ENCODE results near the gene TDO2.
A peak's percentile ranks its signal among the peaks of the same experiment; 100 is the strongest.

TDO2 gene

GRCh38 chr4:155954118-155954685 is 50.7 kb downstream of the TDO2 start:
- Histone ChIP-seq H3K9ac (ENCODE audit: low read length in 2 of 2) (peak overlapping the region; percentile 92 to 100), H3K4me1 (ENCODE audit: control insufficient read depth, insufficient read depth, low read length) (peaks cover 4% of the 10 kb centered on the region), H3K27ac (ENCODE audit: low read length) (peak overlapping the region; percentile 96), H3K9me3 (ENCODE audit: control insufficient read depth in 2 of 2, low read length in 2 of 2) (no peaks in the 10 kb centered on the region), H3K36me3 (ENCODE audit: control insufficient read depth in 2 of 2, insufficient read depth in 2 of 2, low read length in 2 of 2) (no peaks in the 10 kb centered on the region), H3K4me3 (ENCODE audit: low read length in 2 of 2) (peak overlapping the region; percentile 93 to 98), H3K27me3 (ENCODE audit: control insufficient read depth in 1 of 2, insufficient read depth in 2 of 2, low read length in 2 of 2) (no peaks in the 10 kb centered on the region)

- no peaks in the 10 kb centered on the region for H3K27me3 ChIP-seq (ENCODE audit: control insufficient read depth in 1 of 2, insufficient read depth in 2 of 2, low read length in 2 of 2)
- H3K9me3 ChIP-seq (ENCODE audit: control insufficient read depth in 2 of 2, low read length in 2 of 2): no peaks in the 10 kb centered on the region
- no peak overlapping the region for H3K27ac ChIP-seq (ENCODE audit: low read length)
- H3K36me3 ChIP-seq (ENCODE audit: control insufficient read depth in 2 of 2, insufficient read depth in 2 of 2, low read length in 2 of 2): no peaks in the 10 kb centered on the region
- no peak overlapping the region for H3K4me3 ChIP-seq (ENCODE audit: low read length in 2 of 2)
- peaks cover 4% of the 10 kb centered on the region for H3K4me1 ChIP-seq (ENCODE audit: control insufficient read depth, insufficient read depth, low read length)
- no peak overlapping the region for H3K9ac ChIP-seq (ENCODE audit: low read length in 2 of 2)
Measured at GRCh38 chr4:155954939-155955338, 51.4 kb downstream of the TDO2 start.

GRCh38 chr4:155956461-155956860 is 53.0 kb downstream of the TDO2 start:
- no peak overlapping the region for H3K27ac ChIP-seq (ENCODE audit: low read length)
- H3K36me3 ChIP-seq (ENCODE audit: control insufficient read depth in 2 of 2, insufficient read depth in 2 of 2, low read length in 2 of 2): no peaks in the 10 kb centered on the region
- H3K9me3 ChIP-seq (ENCODE audit: control insufficient read depth in 2 of 2, low read length in 2 of 2): no peaks in the 10 kb centered on the region
- H3K4me3 ChIP-seq (ENCODE audit: low read length in 2 of 2): no peak overlapping the region
- peaks cover 4% of the 10 kb centered on the region for H3K4me1 ChIP-seq (ENCODE audit: control insufficient read depth, insufficient read depth, low read length)
- no peak overlapping the region for H3K9ac ChIP-seq (ENCODE audit: low read length in 2 of 2)
- no peaks in the 10 kb centered on the region for H3K27me3 ChIP-seq (ENCODE audit: control insufficient read depth in 1 of 2, insufficient read depth in 2 of 2, low read length in 2 of 2)

GRCh38 chr4:155959417-155959816 is 55.9 kb downstream of the TDO2 start:
- H3K27me3 ChIP-seq (ENCODE audit: control insufficient read depth in 1 of 2, insufficient read depth in 2 of 2, low read length in 2 of 2): no peaks in the 10 kb centered on the region
- H3K4me1 ChIP-seq (ENCODE audit: control insufficient read depth, insufficient read depth, low read length): no peaks in the 10 kb centered on the region
- H3K9me3 ChIP-seq (ENCODE audit: control insufficient read depth in 2 of 2, low read length in 2 of 2): no peaks in the 10 kb centered on the region
- no peaks in the 10 kb centered on the region for H3K36me3 ChIP-seq (ENCODE audit: control insufficient read depth in 2 of 2, insufficient read depth in 2 of 2, low read length in 2 of 2)
- no peak overlapping the region for H3K9ac ChIP-seq (ENCODE audit: low read length in 2 of 2)
- H3K27ac ChIP-seq (ENCODE audit: low read length): no peak overlapping the region
- H3K4me3 ChIP-seq (ENCODE audit: low read length in 2 of 2): no peak overlapping the region

- Histone ChIP-seq H3K9me3 (ENCODE audit: control insufficient read depth in 2 of 2, low read length in 2 of 2) (no peaks in the 10 kb centered on the region), H3K36me3 (ENCODE audit: control insufficient read depth in 2 of 2, insufficient read depth in 2 of 2, low read length in 2 of 2) (no peaks in the 10 kb centered on the region), H3K4me3 (ENCODE audit: low read length in 2 of 2) (no peak overlapping the region), H3K4me1 (ENCODE audit: control insufficient read depth, insufficient read depth, low read length) (no peaks in the 10 kb centered on the region), H3K27me3 (ENCODE audit: control insufficient read depth in 1 of 2, insufficient read depth in 2 of 2, low read length in 2 of 2) (no peaks in the 10 kb centered on the region), H3K9ac (ENCODE audit: low read length in 2 of 2) (no peak overlapping the region), H3K27ac (ENCODE audit: low read length) (no peak overlapping the region)
Measured at GRCh38 chr4:155960522-155960921, 57.0 kb downstream of the TDO2 start.

- Histone ChIP-seq H3K27ac (ENCODE audit: low read length) (no peak overlapping the region), H3K4me1 (ENCODE audit: control insufficient read depth, insufficient read depth, low read length) (no peaks in the 10 kb centered on the region), H3K36me3 (ENCODE audit: control insufficient read depth in 2 of 2, insufficient read depth in 2 of 2, low read length in 2 of 2) (no peaks in the 10 kb centered on the region), H3K27me3 (ENCODE audit: control insufficient read depth in 1 of 2, insufficient read depth in 2 of 2, low read length in 2 of 2) (no peaks in the 10 kb centered on the region), H3K4me3 (ENCODE audit: low read length in 2 of 2) (no peak overlapping the region), H3K9me3 (ENCODE audit: control insufficient read depth in 2 of 2, low read length in 2 of 2) (no peaks in the 10 kb centered on the region), H3K9ac (ENCODE audit: low read length in 2 of 2) (no peak overlapping the region)
Measured at GRCh38 chr4:155961575-155961974, 58.1 kb downstream of the TDO2 start.

- H3K4me1 ChIP-seq (ENCODE audit: control insufficient read depth, insufficient read depth, low read length): no peaks in the 10 kb centered on the region
- H3K9ac ChIP-seq (ENCODE audit: low read length in 2 of 2): no peak overlapping the region
- H3K27me3 ChIP-seq (ENCODE audit: control insufficient read depth in 1 of 2, insufficient read depth in 2 of 2, low read length in 2 of 2): no peaks in the 10 kb centered on the region
- no peaks in the 10 kb centered on the region for H3K9me3 ChIP-seq (ENCODE audit: control insufficient read depth in 2 of 2, low read length in 2 of 2)
- H3K36me3 ChIP-seq (ENCODE audit: control insufficient read depth in 2 of 2, insufficient read depth in 2 of 2, low read length in 2 of 2): no peaks in the 10 kb centered on the region
- H3K4me3 ChIP-seq (ENCODE audit: low read length in 2 of 2): no peak overlapping the region
- H3K27ac ChIP-seq (ENCODE audit: low read length): no peak overlapping the region
Measured at GRCh38 chr4:155962767-155963166, 59.3 kb downstream of the TDO2 start.

- no peak overlapping the region for H3K9ac ChIP-seq (ENCODE audit: low read length in 2 of 2)
- no peak overlapping the region for H3K27ac ChIP-seq (ENCODE audit: low read length)
Measured at GRCh38 chr4:155964016-155964891, 60.8 kb downstream of the TDO2 start.

GRCh38 chr4:155966171-155966570 is 62.7 kb downstream of the TDO2 start:
- Histone ChIP-seq H3K27me3 (ENCODE audit: control insufficient read depth in 1 of 2, insufficient read depth in 2 of 2, low read length in 2 of 2) (no peaks in the 10 kb centered on the region), H3K9me3 (ENCODE audit: control insufficient read depth in 2 of 2, low read length in 2 of 2) (no peaks in the 10 kb centered on the region), H3K4me1 (ENCODE audit: control insufficient read depth, insufficient read depth, low read length) (no peaks in the 10 kb centered on the region), H3K27ac (ENCODE audit: low read length) (no peak overlapping the region), H3K36me3 (ENCODE audit: control insufficient read depth in 2 of 2, insufficient read depth in 2 of 2, low read length in 2 of 2) (no peaks in the 10 kb centered on the region), H3K4me3 (ENCODE audit: low read length in 2 of 2) (no peak overlapping the region), H3K9ac (ENCODE audit: low read length in 2 of 2) (no peak overlapping the region)

More at GRCh38 chr4:155964016-155964891, 60.8 kb downstream of the TDO2 start:
- H3K4me1 ChIP-seq (ENCODE audit: control insufficient read depth, insufficient read depth, low read length): no peaks in the 10 kb centered on the region
- H3K36me3 ChIP-seq (ENCODE audit: control insufficient read depth in 2 of 2, insufficient read depth in 2 of 2, low read length in 2 of 2): no peaks in the 10 kb centered on the region
- H3K4me3 ChIP-seq (ENCODE audit: low read length in 2 of 2): no peak overlapping the region
- no peaks in the 10 kb centered on the region for H3K27me3 ChIP-seq (ENCODE audit: control insufficient read depth in 1 of 2, insufficient read depth in 2 of 2, low read length in 2 of 2)
- no peaks in the 10 kb centered on the region for H3K9me3 ChIP-seq (ENCODE audit: control insufficient read depth in 2 of 2, low read length in 2 of 2)

- H3K27ac ChIP-seq (ENCODE audit: low read length): no peak overlapping the region
- H3K4me1 ChIP-seq (ENCODE audit: control insufficient read depth, insufficient read depth, low read length): no peaks in the 10 kb centered on the region
- H3K9ac ChIP-seq (ENCODE audit: low read length in 2 of 2): no peak overlapping the region
Measured at GRCh38 chr4:155966731-155967395, 63.4 kb downstream of the TDO2 start.

More at GRCh38 chr4:155966731-155967395, 63.4 kb downstream of the TDO2 start:
- Histone ChIP-seq H3K4me3 (ENCODE audit: low read length in 2 of 2) (no peak overlapping the region), H3K27me3 (ENCODE audit: control insufficient read depth in 1 of 2, insufficient read depth in 2 of 2, low read length in 2 of 2) (no peaks in the 10 kb centered on the region), H3K36me3 (ENCODE audit: control insufficient read depth in 2 of 2, insufficient read depth in 2 of 2, low read length in 2 of 2) (no peaks in the 10 kb centered on the region), H3K9me3 (ENCODE audit: control insufficient read depth in 2 of 2, low read length in 2 of 2) (no peaks in the 10 kb centered on the region)

All from stomach smooth muscle (tissue), 2 donors.